DND-41 (cell line): ENCODE results near the gene EYS.
"Not testable (repeated sequence)": the region's sequence is repeated elsewhere in the genome, so short reads cannot be mapped to it uniquely, and the experiment has no call there.

Source experiments
- ATAC-seq: fragments of 200-7000 bp; cut with Tn5 transposase; 3 replicates; pipeline ENCODE4 v1.9.1; 2021; ENCODE audit warnings: low read depth; ENCODE audit not compliant: insufficient read depth
- DNase-seq: peaks from one replicate; pipeline ENCODE4 v3.0.0-alpha.2; 2020
- H2AFZ ChIP-seq: 2 replicates; pipeline ENCODE4 v1.6.0; 2012; ENCODE audit warnings: low read depth, low read length
- H3K27ac ChIP-seq: 2 replicates; pipeline ENCODE4 v1.5.1; 2012; ENCODE audit warnings: low read length, inconsistent platforms
- H3K27me3 ChIP-seq: fragments of 200-600 bp; sonication (generic); 2 replicates; pipeline ENCODE4 v1.6.0; 2012; ENCODE audit warnings: low read length, mild to moderate bottlenecking, inconsistent platforms; ENCODE audit not compliant: insufficient read depth, poor library complexity
- H3K36me3 ChIP-seq: 2 replicates; pipeline ENCODE4 v1.5.1; 2012; ENCODE audit warnings: low read length, inconsistent platforms; ENCODE audit not compliant: insufficient read depth
- H3K4me1 ChIP-seq: 2 replicates; pipeline ENCODE4 v1.5.1; 2012; ENCODE audit warnings: mild to moderate bottlenecking, low read length; ENCODE audit not compliant: insufficient read depth
- H3K4me2 ChIP-seq: 2 replicates; pipeline ENCODE4 v1.6.0; 2012; ENCODE audit warnings: mild to moderate bottlenecking, moderate library complexity, low read length, inconsistent platforms; ENCODE audit not compliant: insufficient read depth
- H3K4me3 ChIP-seq, 2 experiments: fragments of 200-600 bp in 1 of 2; shearing (Covaris generic) in 1 of 2; 2 replicates each; pipeline ENCODE4 v1.5.1; 2012 to 2016; ENCODE audit warnings: inconsistent platforms in 2 of 2, low read length in 2 of 2, mild to moderate bottlenecking in 2 of 2, low read depth in 1 of 2, moderate library complexity in 1 of 2
- H3K79me2 ChIP-seq: 2 replicates; pipeline ENCODE4 v1.6.0; 2012; ENCODE audit warnings: low read length, inconsistent platforms; ENCODE audit not compliant: insufficient read depth
- H3K9ac ChIP-seq: 2 replicates; pipeline ENCODE4 v1.6.0; 2012; ENCODE audit warnings: low read depth, mild to moderate bottlenecking, inconsistent platforms, low read length, moderate library complexity
- H3K9me3 ChIP-seq: 2 replicates; pipeline ENCODE4 v1.5.1; 2012; ENCODE audit warnings: low read length, moderate library complexity, mild to moderate bottlenecking, inconsistent platforms; ENCODE audit not compliant: insufficient read depth, severe bottlenecking
- H4K20me1 ChIP-seq: 2 replicates; pipeline ENCODE4 v1.6.0; 2012; ENCODE audit warnings: low read length; ENCODE audit not compliant: insufficient read depth
- CTCF ChIP-seq: IDR thresholded peaks from 2 replicates; pipeline ENCODE4 v1.5.1; 2012; ENCODE audit warnings: borderline replicate concordance, low read length, moderate library complexity, mild to moderate bottlenecking; ENCODE audit not compliant: poor library complexity, severe bottlenecking; ENCODE audit errors: extremely low read depth
- EZH2 ChIP-seq: IDR thresholded peaks from 3 replicates; pipeline ENCODE4 v1.6.1; 2012; ENCODE audit warnings: borderline replicate concordance, low read depth, mild to moderate bottlenecking, moderate library complexity, low read length, inconsistent platforms; ENCODE audit not compliant: severe bottlenecking

Gene EYS

GRCh38 chr6:63858691-63859090 lies 1848.3 kb downstream of the EYS start:
- Histone ChIP-seq H3K4me2 (no peak overlapping the region), H2AFZ (no peak overlapping the region), H3K27me3 (no peaks in the 10 kb centered on the region), H3K27ac (no peak overlapping the region), H3K36me3 (no peaks in the 10 kb centered on the region), H3K4me1 (no peaks in the 10 kb centered on the region), H3K9me3 (no peaks in the 10 kb centered on the region), H4K20me1 (no peaks in the 10 kb centered on the region), H3K79me2 (no peaks in the 10 kb centered on the region), H3K9ac (no peak overlapping the region), H3K4me3 (no peak overlapping the region)
- TF ChIP-seq CTCF (no peak), EZH2 (no peak)
- no peak for ATAC-seq
- DNase-seq, result no peak

- Histone ChIP-seq H3K9me3 (no peaks in the 10 kb centered on the region), H3K36me3 (no peaks in the 10 kb centered on the region), H3K79me2 (no peaks in the 10 kb centered on the region), H4K20me1 (no peaks in the 10 kb centered on the region), H3K4me3 (no peak overlapping the region), H3K4me2 (no peak overlapping the region), H3K27me3 (no peaks in the 10 kb centered on the region), H3K9ac (no peak overlapping the region), H3K4me1 (no peaks in the 10 kb centered on the region), H3K27ac (no peak overlapping the region), H2AFZ (no peak overlapping the region)
- TF ChIP-seq CTCF (no peak), EZH2 (no peak)
- no peak for DNase-seq
- ATAC-seq, result no peak
These were observed 1850.8 kb downstream of the EYS start for GRCh38 chr6:63856271-63856670.

DNA sequence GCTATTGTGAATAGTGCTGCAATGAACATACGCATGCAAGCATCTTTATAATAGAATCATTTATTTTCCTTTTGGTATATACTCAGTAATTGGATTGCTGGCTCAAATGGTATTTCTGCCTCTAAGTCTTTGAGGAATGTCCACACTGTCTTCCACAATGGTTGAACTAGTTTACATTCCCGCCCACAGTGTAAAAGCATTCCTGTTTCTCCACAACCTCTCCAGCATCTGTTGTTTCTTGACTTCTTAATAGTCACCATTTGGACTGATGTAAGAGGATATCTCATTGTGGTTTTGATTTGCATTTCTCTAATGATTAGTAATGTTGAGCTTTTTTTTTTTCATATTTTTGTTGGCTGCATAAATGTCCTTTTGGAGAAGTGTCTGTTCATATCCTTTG lies 1862.7 kb downstream of the EYS start:
- no peaks in the 10 kb centered on the region for H3K79me2 ChIP-seq
- no peak for TF ChIP-seq CTCF
- no peak for TF ChIP-seq EZH2
- H2AFZ ChIP-seq, result no peak overlapping the region
- H3K4me1 ChIP-seq, result no peaks in the 10 kb centered on the region
- no peaks in the 10 kb centered on the region for H4K20me1 ChIP-seq
- no peaks in the 10 kb centered on the region for H3K36me3 ChIP-seq
- no peak for DNase-seq
- no peak overlapping the region for H3K9ac ChIP-seq
- no peak overlapping the region for H3K4me2 ChIP-seq
- H3K9me3 ChIP-seq, result no peaks in the 10 kb centered on the region
- no peak overlapping the region for H3K27ac ChIP-seq
- ATAC-seq, result no peak
- no peak overlapping the region for H3K4me3 ChIP-seq
- H3K27me3 ChIP-seq, result no peaks in the 10 kb centered on the region

DNA sequence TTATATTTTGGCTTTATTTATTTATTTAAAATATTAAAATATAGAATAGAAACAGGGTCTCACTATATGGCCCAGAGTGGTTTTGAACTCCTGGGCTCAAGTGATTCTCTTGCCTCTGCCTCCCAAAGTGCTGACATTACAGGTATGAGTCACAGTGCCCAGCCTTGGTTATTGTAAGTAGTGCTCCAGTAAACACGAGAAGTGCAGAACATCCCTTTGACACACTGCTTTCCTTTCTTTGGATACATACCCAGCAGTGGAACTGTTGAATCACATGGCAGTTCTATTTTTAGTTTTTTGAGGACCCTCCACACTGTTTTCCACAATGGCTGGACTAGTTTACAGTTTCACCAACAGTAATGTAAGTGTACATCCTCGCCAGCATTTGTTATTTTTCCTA lies 1867.5 kb downstream of the EYS start:
- DNase-seq, result no peak
- no peak for ATAC-seq
- no peak overlapping the region for H3K27ac ChIP-seq

DNA sequence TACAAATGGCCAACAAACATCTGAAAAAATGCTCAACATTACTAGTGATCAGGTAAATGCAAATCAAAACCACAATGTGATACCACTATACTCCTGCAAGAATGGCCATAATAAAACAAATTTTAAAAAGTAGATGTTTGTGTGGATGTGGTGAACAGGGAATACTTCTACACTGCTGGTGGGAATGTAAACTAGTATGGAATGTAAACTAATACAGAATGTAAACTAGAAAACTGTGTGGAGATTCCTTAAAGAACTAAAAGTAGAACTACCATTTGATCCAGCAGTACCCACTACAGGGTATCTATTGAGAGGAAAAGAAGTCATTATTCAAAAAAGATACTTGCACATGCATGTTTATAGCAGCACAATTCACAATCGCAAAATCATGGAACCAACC lies 1878.3 kb downstream of the EYS start:
- not testable (repeated sequence) for ATAC-seq, H3K36me3 ChIP-seq, H2AFZ ChIP-seq, H3K9ac ChIP-seq, H3K79me2 ChIP-seq, H3K4me3 ChIP-seq, H4K20me1 ChIP-seq, H3K27me3 ChIP-seq, H3K9me3 ChIP-seq, H3K4me1 ChIP-seq, H3K4me2 ChIP-seq, DNase-seq, H3K27ac ChIP-seq

More for the DNA sequence above, 1867.5 kb downstream of the EYS start:
- H3K4me2 ChIP-seq, result no peak overlapping the region
- H3K9me3 ChIP-seq, result no peaks in the 10 kb centered on the region
- H2AFZ ChIP-seq, result no peak overlapping the region
- no peaks in the 10 kb centered on the region for H3K4me1 ChIP-seq
- no peaks in the 10 kb centered on the region for H3K79me2 ChIP-seq
- no peaks in the 10 kb centered on the region for H3K36me3 ChIP-seq
- no peaks in the 10 kb centered on the region for H3K27me3 ChIP-seq
- no peak for TF ChIP-seq CTCF
- no peak for TF ChIP-seq EZH2
- no peaks in the 10 kb centered on the region for H4K20me1 ChIP-seq
- no peak overlapping the region for H3K4me3 ChIP-seq
- no peak overlapping the region for H3K9ac ChIP-seq
